H9 (cell line): ENCODE data around the gene KCNA2. TPM values are rescaled to one million over a fixed set of nuclear protein-coding genes. Genes with fewer than 3 reads are reported as not detected.

Source experiments
- DNase-seq: peaks from one replicate; pipeline ENCODE4 v3.0.0-alpha.2; 2017
- H2AFZ ChIP-seq: one replicate; pipeline ENCODE4 v1.6.1; 2013; ENCODE audit warnings: mild to moderate bottlenecking, low read length, control low read depth, moderate library complexity
- H2AK5ac ChIP-seq: 2 replicates; pipeline ENCODE4 v1.6.1; 2013; ENCODE audit warnings: low read length, control low read depth, mixed read lengths; ENCODE audit not compliant: insufficient read length
- H2BK120ac ChIP-seq: one replicate; pipeline ENCODE4 v1.6.1; 2013; ENCODE audit warnings: low read depth, mild to moderate bottlenecking, low read length, control low read depth, inconsistent platforms; ENCODE audit not compliant: poor library complexity, severe bottlenecking
- H2BK12ac ChIP-seq: 2 replicates; pipeline ENCODE4 v1.6.1; 2013; ENCODE audit warnings: low read length, control low read depth, mixed read lengths, low read depth; ENCODE audit not compliant: insufficient read length
- H2BK15ac ChIP-seq: 2 replicates; pipeline ENCODE4 v1.6.1; 2013; ENCODE audit warnings: low read depth, low read length, control low read depth
- H2BK20ac ChIP-seq: one replicate; pipeline ENCODE4 v1.6.1; 2013; ENCODE audit warnings: low read depth, mild to moderate bottlenecking, low read length, control low read depth, inconsistent platforms; ENCODE audit not compliant: poor library complexity, severe bottlenecking
- H2BK5ac ChIP-seq: 2 replicates; pipeline ENCODE4 v1.6.1; 2013; ENCODE audit warnings: low read length, control low read depth, mixed read lengths; ENCODE audit not compliant: insufficient read length
- H3K14ac ChIP-seq: 2 replicates; pipeline ENCODE4 v1.6.1; 2013; ENCODE audit warnings: low read length, control low read depth; ENCODE audit not compliant: insufficient read depth
- H3K18ac ChIP-seq: 2 replicates; pipeline ENCODE4 v1.6.1; 2013; ENCODE audit warnings: low read depth, mild to moderate bottlenecking, mixed read lengths, low read length, control low read depth; ENCODE audit not compliant: insufficient read length
- H3K23ac ChIP-seq: 2 replicates; pipeline ENCODE4 v1.6.1; 2013; ENCODE audit warnings: low read length, control low read depth, mixed read lengths, low read depth; ENCODE audit not compliant: insufficient read length
- H3K23me2 ChIP-seq: 2 replicates; pipeline ENCODE4 v1.6.1; 2013; ENCODE audit warnings: low read depth, mild to moderate bottlenecking, mixed read lengths, low read length, control low read depth; ENCODE audit not compliant: insufficient read length, poor library complexity, severe bottlenecking
- H3K27ac ChIP-seq: 2 replicates; pipeline ENCODE4 v1.5.1; 2013; ENCODE audit warnings: low read length, control low read depth, mixed read lengths, low read depth; ENCODE audit not compliant: insufficient read length
- H3K27me3 ChIP-seq: 2 replicates; pipeline ENCODE4 v1.6.1; 2013; ENCODE audit warnings: low read length, control low read depth, inconsistent platforms; ENCODE audit not compliant: insufficient read depth
- H3K4ac ChIP-seq: 2 replicates; pipeline ENCODE4 v1.6.1; 2013; ENCODE audit warnings: low read depth, mild to moderate bottlenecking, control low read depth, inconsistent platforms, low read length, moderate library complexity
- H3K4me1 ChIP-seq: 2 replicates; pipeline ENCODE4 v1.6.1; 2013; ENCODE audit warnings: low read length, control low read depth, inconsistent platforms; ENCODE audit not compliant: insufficient read depth
- H3K4me2 ChIP-seq: 2 replicates; pipeline ENCODE4 v1.6.1; 2013; ENCODE audit warnings: low read length, control low read depth, mixed read lengths; ENCODE audit not compliant: insufficient read length, insufficient read depth
- H3K56ac ChIP-seq: 2 replicates; pipeline ENCODE4 v1.6.1; 2013; ENCODE audit warnings: low read depth, mild to moderate bottlenecking, mixed read lengths, low read length, control low read depth; ENCODE audit not compliant: insufficient read length
- H3K79me1 ChIP-seq: 2 replicates; pipeline ENCODE4 v1.6.1; 2013; ENCODE audit warnings: low read depth, mild to moderate bottlenecking, moderate library complexity, low read length, control low read depth, inconsistent platforms; ENCODE audit not compliant: insufficient read depth, poor library complexity, severe bottlenecking
- H3K79me2 ChIP-seq: 2 replicates; pipeline ENCODE4 v1.6.1; 2013; ENCODE audit warnings: low read length, control low read depth, inconsistent platforms; ENCODE audit not compliant: insufficient read depth
- H3K9ac ChIP-seq: 2 replicates; pipeline ENCODE4 v1.6.1; 2013; ENCODE audit warnings: low read length, control low read depth, mixed read lengths; ENCODE audit not compliant: insufficient read length; ENCODE audit errors: extremely low read depth
- H3K9me3 ChIP-seq: one replicate; pipeline ENCODE4 v1.6.1; 2013; ENCODE audit warnings: low read depth, low read length, inconsistent platforms; ENCODE audit not compliant: control insufficient read depth
- H3T11ph ChIP-seq: one replicate; pipeline ENCODE4 v1.6.1; 2013; ENCODE audit warnings: mild to moderate bottlenecking, low read length, control low read depth, inconsistent platforms
- H4K20me1 ChIP-seq: one replicate; pipeline ENCODE4 v1.6.1; 2013; ENCODE audit not compliant: control insufficient read depth, insufficient read length, insufficient read depth
- H4K5ac ChIP-seq: 2 replicates; pipeline ENCODE4 v1.6.1; 2013; ENCODE audit warnings: low read depth, mild to moderate bottlenecking, mixed read lengths, low read length, control low read depth; ENCODE audit not compliant: insufficient read length
- H4K8ac ChIP-seq: replicated peaks from 2 replicates; pipeline ENCODE4 v1.6.1; 2013; ENCODE audit warnings: low read length, control low read depth, mixed read lengths, low read depth; ENCODE audit not compliant: insufficient read length
- H4K91ac ChIP-seq: 2 replicates; pipeline ENCODE4 v1.6.1; 2013; ENCODE audit warnings: low read depth, mild to moderate bottlenecking, moderate library complexity, mixed read lengths, low read length, control low read depth; ENCODE audit not compliant: insufficient read length
- H3K27ac Mint-ChIP-seq, 3 experiments: 2 replicates in 2 of 3; 3 replicates in 1 of 3; pipeline ENCODE4 v1.8.0; 2020 to 2021; ENCODE audit warnings: mixed read lengths in 3 of 3, mild to moderate bottlenecking in 1 of 3, moderate library complexity in 1 of 3
- H3K27me3 Mint-ChIP-seq: 2 replicates; pipeline ENCODE4 v1.8.0; 2021; ENCODE audit warnings: low read depth, mild to moderate bottlenecking, moderate library complexity, mixed read lengths
- H3K36me3 Mint-ChIP-seq, 3 experiments: 2 replicates in 2 of 3; 3 replicates in 1 of 3; pipeline ENCODE4 v1.8.0; 2020 to 2021; ENCODE audit warnings: low read depth in 3 of 3, mixed read lengths in 3 of 3; ENCODE audit not compliant: insufficient read depth in 1 of 3
- H3K4me1 Mint-ChIP-seq, 2 experiments: 2 replicates each; pipeline ENCODE4 v1.8.0; 2020; ENCODE audit warnings: mixed read lengths in 2 of 2
- H3K4me3 Mint-ChIP-seq, 2 experiments: 2 replicates in 1 of 2; 3 replicates in 1 of 2; pipeline ENCODE4 v1.8.0; 2020 to 2021; ENCODE audit warnings: mild to moderate bottlenecking in 2 of 2, mixed read lengths in 2 of 2, moderate library complexity in 1 of 2
- H3K9me3 Mint-ChIP-seq, 2 experiments: 2 replicates in 1 of 2; 3 replicates in 1 of 2; pipeline ENCODE4 v1.8.0; 2020; ENCODE audit warnings: mild to moderate bottlenecking in 2 of 2, mixed read lengths in 2 of 2, moderate library complexity in 1 of 2
- WGBS: extraction: QIAGEN DNeasy Blood & Tissue Kit; methylation state at CpG from one replicate; pipeline ENCODE4 v1.1.7; 2013; ENCODE audit warnings: missing lambda C conversion rate, low lambda C conversion rate, mixed read lengths; ENCODE audit not compliant: insufficient read length; ENCODE audit errors: extremely low coverage; 5-methylcytosine and 5-hydroxymethylcytosine counted together
- total RNA-seq: library from RNA; stranded (reverse); gene quantifications from 2 replicates; pipeline ENCODE4 v1.2.1, GENCODE V29; 2021
- TF ChIP-seq, protein P1 (sequence below): fragments of 200-600 bp; sonication (generic); conservative IDR thresholded peaks from 3 replicates; pipeline ENCODE4 v1.8.0; 2021; ENCODE audit warnings: antibody characterized with exemption, mild to moderate bottlenecking

The KCNA2 gene
- total RNA-seq, 1 experiment from 2014 or later: 0.33 TPM

DNA sequence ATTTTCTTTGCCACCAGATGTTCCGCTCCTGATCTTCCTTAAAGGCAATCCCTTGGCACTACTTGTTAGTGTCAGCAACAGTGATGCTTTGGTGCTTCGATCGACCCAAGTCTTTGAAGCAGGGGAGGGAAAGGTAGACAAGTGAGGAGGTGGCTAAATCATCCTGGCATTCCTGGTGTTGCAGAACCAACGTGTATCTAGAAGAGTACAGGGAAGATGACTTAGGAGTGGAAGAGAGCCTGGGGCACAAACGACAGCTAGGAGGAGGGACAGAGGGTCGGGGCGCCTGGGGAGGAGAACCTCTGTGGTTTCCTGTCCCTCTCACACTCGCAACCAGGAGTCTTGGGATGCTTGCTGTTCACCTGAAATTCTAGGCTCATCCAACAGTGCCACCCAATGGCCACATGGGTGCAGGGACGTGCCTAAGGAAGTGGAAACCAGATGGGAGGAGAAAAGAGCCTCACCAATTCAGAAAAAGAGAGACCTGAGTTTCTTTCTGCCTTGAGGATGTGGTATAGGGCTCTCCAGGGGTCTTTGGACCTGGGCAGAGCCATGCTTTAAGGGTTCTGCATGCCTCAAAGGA lies 9.5 kb upstream of the KCNA2 start:
- Histone ChIP-seq H3K23ac (no peak overlapping the region), H2BK15ac (no peak overlapping the region), H3K4ac (no peak overlapping the region), H3K4me1 (no peaks in the 10 kb centered on the region), H3K27ac (no peak overlapping the region), H3K4me2 (no peak overlapping the region), H4K5ac (no peak overlapping the region), H2BK12ac (no peak overlapping the region), H4K8ac (no peak overlapping the region), H2BK20ac (no peak overlapping the region), H3K27me3 (peaks cover 3% of the 10 kb centered on the region; the same call in 1 of the 2 replicates), H3K9me3 (no peaks in the 10 kb centered on the region), H4K20me1 (no peaks in the 10 kb centered on the region), H3K23me2 (no peaks in the 10 kb centered on the region), H2BK120ac (no peak overlapping the region), H3K56ac (no peak overlapping the region), H3K9ac (no peak overlapping the region), H3T11ph (no peak overlapping the region), H2AFZ (no peak overlapping the region), H3K18ac (no peak overlapping the region), H3K14ac (no peak overlapping the region), H3K79me2 (no peaks in the 10 kb centered on the region), H3K79me1 (no peaks in the 10 kb centered on the region), H2BK5ac (no peak overlapping the region), H4K91ac (no peak overlapping the region), H2AK5ac (no peak overlapping the region)
- DNase-seq: peak; percentile 86
- Mint-ChIP-seq H3K27me3 (peaks cover 92% of the 10 kb centered on the region), H3K4me1 (peaks cover 11 to 15% of the 10 kb centered on the region in 2 experiments), H3K4me3 (no peak overlapping the region), H3K9me3 (no peaks in the 10 kb centered on the region; a peak in 1 of 5 replicates), H3K27ac (no peak overlapping the region; a peak in 1 of 7 replicates), H3K36me3 (no peaks in the 10 kb centered on the region)
- no CpG with 5 or more reads among the region's 9 CpGs for WGBS
- TF ChIP-seq, protein P1, sequence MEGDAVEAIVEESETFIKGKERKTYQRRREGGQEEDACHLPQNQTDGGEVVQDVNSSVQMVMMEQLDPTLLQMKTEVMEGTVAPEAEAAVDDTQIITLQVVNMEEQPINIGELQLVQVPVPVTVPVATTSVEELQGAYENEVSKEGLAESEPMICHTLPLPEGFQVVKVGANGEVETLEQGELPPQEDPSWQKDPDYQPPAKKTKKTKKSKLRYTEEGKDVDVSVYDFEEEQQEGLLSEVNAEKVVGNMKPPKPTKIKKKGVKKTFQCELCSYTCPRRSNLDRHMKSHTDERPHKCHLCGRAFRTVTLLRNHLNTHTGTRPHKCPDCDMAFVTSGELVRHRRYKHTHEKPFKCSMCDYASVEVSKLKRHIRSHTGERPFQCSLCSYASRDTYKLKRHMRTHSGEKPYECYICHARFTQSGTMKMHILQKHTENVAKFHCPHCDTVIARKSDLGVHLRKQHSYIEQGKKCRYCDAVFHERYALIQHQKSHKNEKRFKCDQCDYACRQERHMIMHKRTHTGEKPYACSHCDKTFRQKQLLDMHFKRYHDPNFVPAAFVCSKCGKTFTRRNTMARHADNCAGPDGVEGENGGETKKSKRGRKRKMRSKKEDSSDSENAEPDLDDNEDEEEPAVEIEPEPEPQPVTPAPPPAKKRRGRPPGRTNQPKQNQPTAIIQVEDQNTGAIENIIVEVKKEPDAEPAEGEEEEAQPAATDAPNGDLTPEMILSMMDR: peak; percentile 88
